Globus pallidus (tissue), 1 donor: ENCODE data around the gene CEP295NL.
"Not testable (repeated sequence)": the region's sequence is repeated elsewhere in the genome, so short reads cannot be mapped to it uniquely, and the experiment has no call there.

Experiments used
- DNase-seq: peaks from one replicate; pipeline ENCODE4 v3.0.0-alpha.2; 2015; ENCODE audit warnings: low spot score

The CEP295NL gene

DNA sequence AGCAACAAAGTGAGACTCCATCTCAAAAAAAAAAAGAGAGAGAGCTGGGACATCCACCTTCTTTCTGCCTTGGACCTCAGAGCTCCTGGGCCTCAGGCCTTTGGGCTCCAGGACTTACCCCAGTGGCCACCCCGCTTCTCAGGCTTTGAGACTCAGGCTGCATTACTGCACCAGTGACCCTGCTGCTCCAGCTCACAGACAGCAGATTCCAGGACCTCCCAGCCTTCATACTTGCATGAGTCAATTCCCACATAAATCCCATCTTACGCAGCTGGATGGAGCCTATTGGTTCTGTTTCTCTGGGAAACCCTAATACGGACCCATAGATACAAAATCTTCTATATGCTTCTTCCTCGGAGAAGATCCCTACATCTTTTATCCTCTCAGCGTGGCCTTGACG is 2.1 kb upstream of the CEP295NL start:
- DNase-seq: no peak

DNA sequence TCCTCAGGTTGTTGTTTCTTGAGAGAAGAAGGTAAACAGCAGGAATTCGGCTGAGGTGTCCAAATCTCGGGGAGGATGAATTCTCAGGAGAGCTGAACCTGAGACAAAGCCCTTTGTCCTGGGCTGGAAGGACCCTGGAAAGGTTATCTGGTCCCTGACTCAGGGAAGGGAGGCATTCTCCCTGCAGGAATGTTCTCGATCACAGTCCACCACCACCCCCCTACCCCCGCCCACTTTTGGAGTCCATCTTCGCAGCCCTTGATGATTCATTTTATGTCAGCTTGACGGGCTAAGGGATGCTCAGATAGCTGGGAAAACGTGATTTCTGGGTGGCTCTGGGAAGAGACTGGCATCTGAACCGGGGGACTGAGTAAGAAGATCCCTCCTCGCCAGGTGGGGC is 1.4 kb upstream of the CEP295NL start:
- DNase-seq: no peak

DNA sequence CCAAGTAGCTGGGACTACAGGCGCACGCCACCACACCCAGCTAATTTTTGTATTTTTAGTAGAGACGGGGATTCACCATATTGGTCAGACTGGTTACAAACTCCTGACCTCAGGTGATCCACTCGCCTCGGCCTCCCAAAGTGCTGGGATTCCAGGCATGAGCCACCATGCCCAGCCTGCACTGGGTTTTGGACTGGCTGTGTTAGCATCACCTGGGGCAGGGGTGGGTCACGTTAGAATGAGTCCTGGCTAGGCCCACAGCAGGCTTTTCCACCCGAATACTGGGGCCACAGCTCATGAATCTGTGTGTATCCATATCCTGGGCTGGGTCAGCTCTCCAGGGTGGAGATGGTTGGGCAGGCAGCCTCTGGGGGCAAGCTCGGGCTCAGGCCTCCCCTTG is 770 bp downstream of the CEP295NL start:
- not testable (repeated sequence) for DNase-seq

DNA sequence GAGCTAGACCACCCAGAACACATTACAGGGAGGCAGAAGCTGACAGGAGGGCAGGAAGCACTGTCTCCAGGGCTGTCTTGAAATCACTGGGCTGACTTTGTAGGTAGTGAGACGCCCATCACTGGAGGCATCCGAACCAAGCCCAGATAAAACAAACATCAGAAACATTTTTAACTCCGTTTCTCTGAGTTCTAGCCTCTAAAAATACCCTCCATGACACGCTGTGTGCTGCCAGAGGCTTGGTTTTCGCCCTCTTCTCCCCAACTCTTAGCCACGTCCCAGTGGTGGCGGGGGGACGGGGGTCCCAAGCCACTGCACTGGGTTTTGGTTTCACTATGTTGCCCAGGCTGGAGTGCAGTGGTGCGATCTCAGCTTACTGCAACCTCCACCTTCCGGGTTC is 1.2 kb downstream of the CEP295NL start:
- DNase-seq: no peak

DNA sequence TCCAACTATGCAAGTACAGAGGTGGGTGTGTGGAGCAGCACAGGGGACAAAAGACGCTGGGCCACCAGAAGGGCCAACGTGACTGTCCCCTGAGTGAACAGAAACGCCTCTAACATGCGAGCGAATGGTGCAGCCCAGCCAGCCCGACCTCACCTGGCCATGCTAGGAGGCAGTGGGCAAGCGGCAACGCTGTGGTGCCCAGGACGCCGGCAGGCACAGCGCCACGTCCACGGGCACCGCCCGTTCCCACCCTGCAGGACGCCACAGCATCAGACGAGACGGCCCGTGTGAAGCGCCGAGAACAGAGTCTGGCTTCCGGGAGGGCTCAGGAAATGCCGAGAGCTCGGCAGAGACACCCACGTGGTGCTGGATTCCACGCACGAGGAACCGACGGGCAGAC is 2.2 kb downstream of the CEP295NL start:
- DNase-seq: no peak

DNA sequence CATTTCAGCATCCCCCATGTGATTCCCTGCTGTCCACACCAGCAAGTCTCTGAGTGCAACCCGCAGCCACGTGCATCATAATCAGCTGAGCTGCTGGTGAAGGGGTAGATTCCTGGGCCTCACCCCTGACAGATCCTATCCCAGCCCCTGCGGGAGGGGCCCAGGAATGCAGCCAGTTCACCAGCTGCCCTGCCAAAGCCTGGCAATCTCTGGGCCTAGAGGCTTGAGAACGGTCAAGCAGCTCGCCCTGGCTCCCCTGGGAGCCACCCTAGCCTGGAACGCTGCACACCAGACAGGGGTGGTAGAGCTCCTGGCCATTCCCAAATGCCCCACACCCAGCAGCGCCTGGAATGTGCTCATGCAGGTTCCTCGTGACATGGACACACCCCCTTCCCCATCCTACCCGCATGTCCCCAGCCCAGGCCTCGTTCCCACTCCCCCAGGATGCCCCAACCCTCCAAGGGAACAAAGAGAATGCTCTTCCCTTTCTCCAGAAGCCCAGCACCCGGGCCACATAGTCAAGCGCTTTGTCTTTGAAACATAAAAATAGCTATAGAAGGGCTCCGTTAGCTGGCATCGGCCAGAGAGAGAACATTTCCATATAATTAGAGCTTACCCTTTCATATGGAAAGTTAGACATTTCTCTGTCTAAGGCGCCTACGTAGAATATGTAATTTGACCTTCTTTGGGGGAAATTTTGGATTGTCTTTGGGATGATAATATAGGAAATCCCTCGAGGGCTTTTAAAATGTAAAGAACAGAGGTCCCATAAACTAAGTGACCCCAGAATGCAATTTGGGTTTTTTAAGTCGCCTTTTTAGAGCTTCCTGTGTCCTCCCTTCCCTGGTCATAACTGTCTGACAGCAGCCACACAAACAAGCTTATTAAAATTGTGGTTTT is 3.4 kb downstream of the CEP295NL start:
- peak; percentile 84 for DNase-seq

DNA sequence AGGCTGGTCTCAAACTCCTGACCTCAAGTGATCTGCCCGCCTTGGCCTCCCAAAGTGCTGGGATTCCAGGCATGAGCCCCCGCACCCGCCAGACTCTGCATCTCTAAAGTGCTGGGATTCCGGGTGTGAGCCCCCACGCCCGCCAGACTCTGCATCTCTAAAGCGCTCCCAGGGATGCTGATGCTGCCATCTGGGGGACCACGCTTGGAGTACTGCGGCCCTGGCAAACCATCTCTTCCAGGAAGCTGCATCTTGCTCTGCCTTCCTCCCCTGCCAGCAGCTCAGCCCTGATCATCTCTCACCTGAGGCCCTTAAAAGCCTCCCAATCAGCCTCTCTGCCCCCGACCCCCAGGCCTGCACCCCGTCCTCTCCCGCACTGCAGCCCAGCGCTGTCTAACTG is 4.1 kb downstream of the CEP295NL start:
- peak; percentile 63 for DNase-seq

DNA sequence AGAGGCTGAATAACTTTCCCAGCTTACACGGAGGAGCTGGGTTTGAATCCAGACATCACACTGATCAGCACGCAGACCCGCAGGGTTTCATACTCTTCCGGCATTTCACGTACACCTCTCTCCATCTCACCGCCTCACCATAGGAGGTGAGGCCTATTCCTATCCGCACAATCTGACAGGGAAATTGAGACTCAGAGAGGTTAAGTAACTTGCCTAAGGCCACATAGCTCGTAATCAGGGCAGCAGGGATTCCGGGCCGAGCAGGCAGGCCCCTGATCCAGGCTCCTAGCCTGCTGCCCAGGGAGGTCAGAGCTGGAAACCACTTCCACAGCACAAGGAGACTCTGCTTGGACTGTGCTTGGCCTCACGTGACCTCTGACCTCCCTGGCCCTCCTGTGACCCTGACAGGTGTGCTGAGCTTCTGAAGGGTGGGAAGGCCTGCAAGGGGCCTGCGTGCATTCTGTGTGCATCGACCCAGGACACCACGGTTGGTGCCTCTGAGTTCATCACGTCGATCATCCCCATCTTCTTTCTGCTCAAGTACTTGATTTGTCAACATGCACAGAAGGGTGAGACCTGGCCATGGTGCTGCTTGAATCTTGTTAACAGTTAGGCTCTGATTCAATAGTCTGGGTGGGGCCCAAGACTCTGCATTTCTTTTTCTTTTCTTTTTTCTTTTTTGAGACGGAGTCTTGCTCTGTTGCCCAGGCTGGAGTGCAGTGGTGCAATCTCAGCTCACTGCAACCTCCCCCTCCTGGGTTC is 4.7 kb downstream of the CEP295NL start:
- no peak for DNase-seq

DNA sequence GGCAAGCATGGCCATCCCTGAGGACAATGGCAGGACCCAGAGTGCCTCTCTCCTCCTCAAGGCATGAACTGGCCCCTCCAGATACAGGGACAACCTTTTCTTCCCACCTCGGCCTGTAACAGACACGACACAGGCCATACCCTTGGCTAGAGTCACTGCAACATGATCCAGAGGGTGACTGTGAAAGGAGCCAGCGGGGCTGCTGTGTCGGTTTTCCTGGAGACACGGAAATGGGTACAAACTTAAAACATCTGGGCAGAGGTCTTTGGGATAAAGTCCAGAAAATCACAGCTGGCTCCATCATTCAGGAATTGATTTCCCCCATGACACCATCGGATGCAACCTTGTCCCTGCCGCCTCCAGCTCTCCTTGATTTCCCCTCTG is 5.3 kb downstream of the CEP295NL start:
- no peak for DNase-seq

DNA sequence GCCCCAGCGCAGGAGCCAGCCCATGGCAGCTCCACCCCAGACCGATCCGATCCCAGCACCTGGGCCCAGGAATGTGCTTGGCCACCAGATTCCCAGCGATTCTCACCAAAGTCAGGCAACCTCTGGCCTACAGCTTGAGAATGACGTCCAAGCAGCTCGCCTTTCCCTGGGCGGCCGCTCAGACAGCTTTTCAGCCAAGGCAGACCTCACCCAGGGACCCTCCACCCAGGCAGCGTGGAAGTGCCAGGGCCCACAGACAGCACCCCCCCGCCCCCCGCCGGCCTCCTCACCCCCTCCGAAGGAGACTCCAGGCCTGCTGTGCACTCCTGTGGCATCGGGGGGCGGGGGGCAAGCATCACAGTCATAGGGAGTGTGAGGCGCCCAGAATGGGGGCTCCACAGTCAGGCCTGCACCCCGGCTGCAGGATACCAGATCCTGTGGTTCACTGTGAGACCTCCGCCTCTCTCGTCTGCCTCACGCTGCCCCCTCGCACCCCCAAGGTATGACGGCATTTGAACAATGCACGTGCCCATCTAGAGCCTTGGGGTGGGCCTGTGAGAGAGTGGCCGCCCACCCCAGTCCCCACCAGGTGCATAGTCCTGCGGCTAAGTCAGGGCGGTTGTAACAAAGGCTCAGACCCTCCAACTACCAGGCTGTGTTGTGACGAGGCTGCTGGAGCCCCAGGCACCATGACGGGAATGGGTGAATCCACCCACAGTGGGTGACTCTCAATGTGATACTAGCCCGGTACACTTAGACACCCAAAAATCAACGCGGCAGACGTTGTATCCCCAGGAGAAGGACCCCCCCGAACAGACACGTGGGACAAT is 6.0 kb downstream of the CEP295NL start:
- DNase-seq: no peak

DNA sequence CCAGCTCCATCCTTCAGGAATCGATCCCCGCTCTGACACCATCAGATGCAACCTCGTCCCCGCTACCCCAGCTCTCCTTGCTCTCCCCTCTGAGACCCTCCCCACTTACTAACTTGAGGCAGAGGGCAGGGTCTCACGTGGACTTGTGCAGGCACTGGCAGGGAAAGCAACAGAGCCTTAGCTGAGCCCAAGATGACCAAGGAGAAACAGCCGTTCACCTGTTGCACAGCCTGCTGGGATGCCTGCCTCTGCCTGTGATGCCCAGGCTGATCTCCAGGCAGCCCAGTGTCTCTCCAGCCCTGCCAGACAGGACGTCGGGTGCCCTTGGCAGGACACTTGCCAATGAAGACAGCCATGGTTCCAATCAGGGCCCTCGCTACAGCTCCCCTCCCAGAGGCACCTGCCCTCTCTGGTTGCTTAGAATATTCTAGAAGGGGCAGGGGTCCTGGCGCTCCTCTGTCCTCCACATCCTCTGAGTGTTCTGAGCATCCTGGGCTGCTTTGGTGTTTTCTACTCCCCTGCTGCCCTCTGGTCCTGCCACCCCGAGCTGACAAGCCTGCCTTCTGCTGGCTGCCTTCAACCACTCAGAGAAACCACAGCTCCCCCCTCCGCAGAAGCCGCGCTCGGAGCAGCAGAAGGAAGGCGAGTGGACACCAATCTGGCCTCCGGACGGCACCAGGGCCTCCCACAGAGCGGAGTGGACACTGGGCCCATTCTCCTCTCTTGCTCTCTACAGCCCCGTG is 6.7 kb downstream of the CEP295NL start:
- peak; percentile 91 for DNase-seq

DNA sequence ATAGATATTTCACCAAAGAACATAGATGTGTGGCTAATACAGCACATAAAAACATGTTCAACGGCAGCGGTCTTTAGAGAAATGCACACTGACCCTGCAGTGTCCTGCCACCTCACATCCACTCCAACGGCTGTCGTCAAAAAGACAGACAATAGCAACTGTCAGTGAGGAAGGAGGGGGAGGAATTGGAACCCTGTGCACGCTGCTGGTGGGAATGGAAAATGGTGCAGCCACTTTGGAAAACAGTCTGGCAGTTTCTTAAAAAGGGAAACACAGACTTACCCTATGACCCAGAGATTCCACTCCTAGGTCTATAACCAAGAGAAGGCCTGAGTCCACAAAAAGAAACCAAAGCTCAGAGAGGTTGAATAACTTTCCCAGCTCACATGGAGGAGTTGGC is 7.7 kb downstream of the CEP295NL start:
- peak; percentile 78 for DNase-seq

DNA sequence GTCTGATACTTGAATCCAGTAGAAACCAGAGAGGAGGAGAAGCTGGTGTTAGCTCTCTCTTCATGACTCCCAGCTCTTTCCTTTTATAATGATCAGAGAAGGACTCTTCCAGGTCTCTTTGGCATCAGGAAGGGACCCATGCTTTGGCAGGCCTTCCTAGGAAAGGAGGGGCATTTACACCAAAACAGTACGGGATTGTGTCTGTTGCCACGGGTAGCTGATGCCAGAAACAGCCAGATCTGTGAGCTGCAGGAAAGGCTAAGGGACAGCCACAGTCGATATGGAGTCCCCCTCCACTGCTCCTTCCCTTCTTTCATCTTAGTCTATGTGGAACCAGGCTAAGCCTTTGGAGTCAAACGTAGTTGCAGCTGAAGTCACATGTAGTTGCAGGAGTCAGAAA is 9.3 kb downstream of the CEP295NL start:
- peak; percentile 79 for DNase-seq

DNA sequence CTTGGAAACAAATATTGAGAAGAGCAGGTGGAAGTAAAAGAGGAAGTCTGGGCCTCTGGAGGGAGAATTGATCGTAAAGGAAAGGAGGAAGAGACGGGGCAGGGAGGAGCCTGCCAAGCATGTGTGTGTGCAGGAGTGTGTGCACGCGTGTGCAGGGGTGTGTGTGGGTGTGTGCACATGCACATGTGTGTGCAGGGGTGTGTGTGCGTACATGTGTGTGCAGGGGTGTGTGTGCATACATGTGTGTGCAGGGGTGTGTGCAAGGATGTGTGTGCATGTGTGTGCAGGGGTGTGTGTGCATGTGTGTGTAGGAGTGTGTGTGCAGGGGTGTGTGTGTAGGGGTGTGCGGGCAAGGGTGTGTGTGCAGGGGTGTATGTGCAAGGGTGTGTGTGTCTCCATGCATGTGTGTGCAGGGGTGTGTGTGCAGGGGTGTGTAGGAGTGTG is 10.0 kb downstream of the CEP295NL start:
- DNase-seq: no peak

DNA sequence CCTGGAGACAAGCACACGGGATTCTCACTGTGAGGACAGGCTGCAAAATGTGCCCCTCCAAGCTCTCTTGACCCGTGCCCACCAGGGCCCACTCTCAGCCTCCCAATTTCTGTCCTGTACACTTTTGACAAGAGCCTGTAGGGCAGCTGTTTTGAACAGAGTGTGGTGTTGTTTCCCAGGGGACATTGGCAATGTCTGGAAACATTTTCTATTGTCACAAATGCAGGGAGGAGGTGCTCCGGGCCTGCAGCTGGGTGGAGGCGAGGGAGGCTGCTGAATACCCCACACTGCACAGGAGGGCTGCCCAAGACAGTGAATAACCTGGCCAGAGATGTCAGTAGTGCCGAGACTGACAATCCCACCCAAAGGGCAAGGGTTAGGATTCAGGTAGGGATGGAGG is 10.5 kb downstream of the CEP295NL start:
- peak; percentile 88 for DNase-seq

DNA sequence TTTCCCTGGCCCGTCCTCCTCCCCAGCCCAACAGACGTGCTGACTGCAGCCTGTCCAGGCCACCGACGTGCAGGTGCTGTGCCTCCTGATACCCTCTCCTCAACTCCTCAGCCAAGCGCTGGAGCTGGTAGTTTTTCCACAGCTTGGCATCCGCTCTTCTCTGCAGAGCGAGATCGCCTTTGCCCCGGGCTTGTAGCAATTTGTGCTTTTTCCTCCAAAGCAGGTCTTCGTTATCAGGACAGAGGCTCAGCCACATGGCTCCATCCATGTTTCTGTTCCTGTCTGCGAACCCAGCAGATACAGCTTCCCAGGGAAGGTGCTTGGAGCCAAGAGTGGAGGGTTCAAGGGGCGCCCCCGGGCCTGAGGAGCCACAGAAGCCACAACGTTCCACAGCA is 10.9 kb downstream of the CEP295NL start:
- DNase-seq: no peak

DNA sequence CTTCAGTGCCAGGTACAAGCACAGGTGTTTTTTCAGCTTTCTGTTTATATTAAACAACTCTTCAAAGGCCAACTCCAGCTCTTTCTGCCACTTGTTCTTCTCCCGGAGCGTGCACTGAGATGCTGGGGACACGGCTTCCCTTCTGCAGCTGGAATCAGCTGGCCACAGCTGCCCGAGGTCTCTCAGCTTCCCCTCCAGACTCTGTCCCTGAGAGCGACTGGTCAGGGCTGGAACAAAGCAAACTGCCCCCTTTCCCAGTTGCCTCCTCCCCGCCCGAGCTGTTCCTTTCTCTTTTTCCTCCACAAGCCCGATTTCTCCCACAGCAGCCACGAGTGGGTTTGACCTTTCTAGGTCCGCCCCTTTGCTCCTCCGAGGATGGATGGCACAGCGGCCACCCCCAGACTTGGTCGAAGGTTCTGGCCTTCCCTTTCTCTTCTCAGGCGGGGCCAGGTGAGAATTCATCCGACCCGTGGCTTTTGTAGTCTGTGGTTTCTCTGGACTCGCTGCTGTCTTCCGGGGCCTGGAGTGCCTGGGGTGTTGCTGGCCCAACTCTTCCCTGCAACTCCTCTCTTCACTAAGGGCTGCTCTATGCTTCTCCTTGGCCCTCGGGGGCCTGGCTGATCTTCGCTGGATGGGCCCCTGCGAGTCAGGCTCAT is 11.5 kb downstream of the CEP295NL start:
- DNase-seq: no peak

DNA sequence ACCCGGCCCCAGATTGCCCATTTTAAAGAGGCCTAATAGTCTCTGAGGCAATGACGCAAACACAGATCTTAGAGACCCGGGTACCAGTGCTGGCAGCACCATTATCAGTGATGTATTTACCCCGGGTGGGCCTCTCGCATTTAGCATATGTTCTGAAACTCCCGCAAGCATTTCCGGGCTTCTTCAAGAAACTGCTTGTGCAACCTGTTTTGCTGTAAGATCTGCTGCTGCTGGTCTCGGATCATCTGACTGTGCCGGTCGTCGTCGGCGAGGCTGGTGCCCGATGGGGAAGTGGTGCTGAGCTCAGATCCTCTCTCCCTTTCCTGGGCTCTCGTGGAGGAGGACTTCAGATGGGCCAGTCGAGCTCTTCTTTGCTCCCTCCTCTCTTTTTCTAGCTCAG is 12.5 kb downstream of the CEP295NL start:
- DNase-seq: peak; percentile 75

DNA sequence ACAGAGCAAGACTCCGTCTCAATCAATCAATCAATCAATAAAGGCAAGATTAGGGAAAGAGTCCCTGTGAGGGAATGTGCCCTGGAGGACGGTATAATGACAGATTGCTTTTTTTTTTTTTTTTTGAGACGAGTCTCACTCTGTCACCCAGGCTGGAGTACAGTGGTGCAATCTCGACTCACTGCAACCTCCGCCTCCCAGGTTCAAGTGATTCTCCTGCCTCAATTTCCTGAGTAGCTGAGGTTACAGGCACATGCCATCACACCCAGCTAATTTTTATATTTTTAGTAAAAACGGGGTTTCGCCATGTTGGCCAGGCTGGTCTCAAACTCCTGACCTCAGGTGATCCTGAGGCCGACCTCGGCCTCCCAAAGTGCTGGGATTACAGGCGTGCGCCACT is 12.9 kb downstream of the CEP295NL start:
- not testable (repeated sequence) for DNase-seq

DNA sequence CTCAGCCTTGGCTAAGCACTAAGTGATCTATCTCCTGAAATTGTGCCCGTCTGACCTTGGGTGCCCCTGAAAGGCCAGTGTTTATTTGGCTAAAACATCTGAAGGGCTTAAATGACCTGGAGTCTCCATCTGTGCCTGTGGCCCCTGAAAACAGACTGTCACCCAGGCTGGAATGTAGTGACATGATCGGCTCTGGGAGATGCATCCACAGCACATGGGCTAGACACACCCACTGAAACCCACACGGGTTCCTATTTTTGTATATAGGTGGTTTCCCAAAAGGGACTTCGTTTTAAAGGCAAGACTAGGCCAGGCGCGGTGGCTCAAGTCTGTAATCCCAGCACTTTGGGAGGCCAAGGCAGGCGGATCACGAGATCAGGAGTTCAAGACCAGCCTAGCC is 13.5 kb downstream of the CEP295NL start:
- DNase-seq: no peak

DNA sequence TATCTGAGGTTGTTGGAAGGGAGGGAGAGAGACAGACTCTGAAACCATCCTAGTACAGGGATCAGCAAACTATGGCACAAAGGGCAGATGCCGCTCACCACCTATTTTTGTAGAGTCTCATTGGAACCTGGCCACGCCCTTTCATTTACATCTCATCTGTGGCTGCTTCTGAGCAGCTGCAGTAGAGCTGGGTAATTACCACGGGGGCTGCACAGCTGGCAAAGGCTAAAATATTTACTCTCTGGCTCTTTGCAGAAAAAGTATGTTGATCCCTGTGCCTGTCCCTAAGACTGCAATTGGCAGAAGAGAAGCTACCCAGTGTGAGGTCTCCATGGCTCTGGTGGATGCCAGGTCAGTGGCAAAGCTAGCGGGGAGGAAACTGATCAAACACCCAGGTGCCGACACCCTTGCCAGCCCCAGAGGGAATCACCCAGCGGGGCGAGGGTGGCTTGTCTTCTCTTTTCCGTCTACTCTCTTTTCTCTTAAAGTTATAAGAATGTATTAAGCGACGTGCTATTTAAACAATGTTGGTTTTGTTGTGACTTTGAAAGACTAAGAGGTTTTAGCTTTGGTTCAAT is 14.0 kb downstream of the CEP295NL start:
- DNase-seq: no peak
